SH-SY5Y (cell line): ENCODE data around the gene MSI2.

Source experiments
- GATA2 ChIP-seq: IDR thresholded peaks from 2 replicates; pipeline ENCODE4 v1.6.1; 2011; ENCODE audit warnings: mild to moderate bottlenecking, low read depth, low read length
- GATA3 ChIP-seq: IDR thresholded peaks from 2 replicates; pipeline ENCODE4 v1.6.1; 2011; ENCODE audit warnings: low read depth, mild to moderate bottlenecking, low read length, moderate library complexity

DNA sequence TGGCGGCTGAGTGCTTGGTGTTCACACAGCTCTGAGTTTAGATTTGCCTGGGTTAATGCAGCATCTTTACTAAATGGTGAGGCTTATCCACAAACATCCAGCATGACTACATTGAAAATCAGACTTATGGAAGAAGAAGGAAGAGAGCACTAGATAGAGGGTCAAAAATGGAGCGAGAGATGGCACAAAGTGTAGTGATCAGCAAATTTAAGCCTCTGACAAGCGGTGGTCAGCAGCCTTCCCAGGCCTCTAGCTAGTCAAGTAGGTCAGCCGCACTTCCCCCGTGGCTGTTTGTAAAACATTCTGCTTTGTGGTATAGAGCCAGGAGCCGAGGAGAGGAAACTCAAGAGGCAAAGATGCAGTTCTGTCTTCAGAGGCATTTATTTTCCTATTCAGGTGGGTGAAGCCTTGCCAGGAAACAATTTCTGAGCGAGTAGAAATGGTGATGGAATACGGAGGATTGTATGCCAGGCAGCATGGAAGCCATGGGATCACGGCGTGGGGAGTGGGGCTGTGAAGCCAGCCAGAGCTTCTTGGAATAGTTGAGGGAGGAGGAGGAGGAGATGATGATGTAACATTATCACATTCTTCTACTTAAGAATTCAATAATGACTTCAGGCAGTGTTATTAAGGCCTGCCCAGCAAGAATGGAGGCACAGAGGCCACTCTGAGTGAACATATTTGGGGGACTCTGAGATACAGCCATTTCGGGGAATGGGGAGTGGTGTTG lies 118.9 kb downstream of the MSI2 start:
- TF ChIP-seq GATA2 (no peak), GATA3 (no peak)
